ENCODE results near the gene ITPKB.

ITPKB gene

GRCh38 chr1:226696547-226696946, 42.5 kb downstream of the ITPKB start:
- DNase-seq (ENCODE audit: low read depth), result no peak
- in situ Hi-C loops (cut with HindIII; ENCODE audit: low sequenced_read_pairs), result no loop called here
- no peak overlapping the region for H3K4me3 ChIP-seq (ENCODE audit: low read depth, low read length)
- no peak for TF ChIP-seq CTCF (IDR thresholded peaks at IDR 0.05; ENCODE audit: low read depth, low read length, missing control alignments)

- in situ Hi-C loops (cut with HindIII; ENCODE audit: low sequenced_read_pairs), result no loop called here
- DNase-seq (ENCODE audit: low read depth), result no peak
- TF ChIP-seq CTCF (IDR thresholded peaks at IDR 0.05; ENCODE audit: low read depth, low read length, missing control alignments), result no peak
- no peak overlapping the region for H3K4me3 ChIP-seq (ENCODE audit: low read depth, low read length)
Observed at GRCh38 chr1:226695335-226695900, 43.7 kb downstream of the ITPKB start.

GRCh38 chr1:226692823-226693222, 46.3 kb downstream of the ITPKB start:
- no peak overlapping the region for H3K4me3 ChIP-seq (ENCODE audit: low read depth, low read length)
- in situ Hi-C loops (cut with HindIII; ENCODE audit: low sequenced_read_pairs), result no loop called here
- TF ChIP-seq CTCF (IDR thresholded peaks at IDR 0.05; ENCODE audit: low read depth, low read length, missing control alignments), result no peak
- DNase-seq (ENCODE audit: low read depth), result no peak

- no peak for TF ChIP-seq CTCF (IDR thresholded peaks at IDR 0.05; ENCODE audit: low read depth, low read length, missing control alignments)
- H3K4me3 ChIP-seq (ENCODE audit: low read depth, low read length), result no peak overlapping the region
- DNase-seq (ENCODE audit: low read depth), result no peak
- in situ Hi-C loops (cut with HindIII; ENCODE audit: low sequenced_read_pairs), result no loop called here
Observed at GRCh38 chr1:226692051-226692792, 46.9 kb downstream of the ITPKB start.

GRCh38 chr1:226691247-226691646, 47.8 kb downstream of the ITPKB start:
- no peak overlapping the region for H3K4me3 ChIP-seq (ENCODE audit: low read depth, low read length)
- in situ Hi-C loops (cut with HindIII; ENCODE audit: low sequenced_read_pairs), result no loop called here
- no peak for TF ChIP-seq CTCF (IDR thresholded peaks at IDR 0.05; ENCODE audit: low read depth, low read length, missing control alignments)
- no peak for DNase-seq (ENCODE audit: low read depth)

- no peak for DNase-seq (ENCODE audit: low read depth)
- H3K4me3 ChIP-seq (ENCODE audit: low read depth, low read length), result no peak overlapping the region
- in situ Hi-C loops (cut with HindIII; ENCODE audit: low sequenced_read_pairs), result no loop called here
- TF ChIP-seq CTCF (IDR thresholded peaks at IDR 0.05; ENCODE audit: low read depth, low read length, missing control alignments), result no peak
Observed at GRCh38 chr1:226690460-226690982, 48.6 kb downstream of the ITPKB start.
